Measurements from ENCODE around the gene STAP1.
"Not testable (repeated sequence)": the region's sequence is repeated elsewhere in the genome, so short reads cannot be mapped to it uniquely, and the experiment has no call there.

The STAP1 gene, protein sequence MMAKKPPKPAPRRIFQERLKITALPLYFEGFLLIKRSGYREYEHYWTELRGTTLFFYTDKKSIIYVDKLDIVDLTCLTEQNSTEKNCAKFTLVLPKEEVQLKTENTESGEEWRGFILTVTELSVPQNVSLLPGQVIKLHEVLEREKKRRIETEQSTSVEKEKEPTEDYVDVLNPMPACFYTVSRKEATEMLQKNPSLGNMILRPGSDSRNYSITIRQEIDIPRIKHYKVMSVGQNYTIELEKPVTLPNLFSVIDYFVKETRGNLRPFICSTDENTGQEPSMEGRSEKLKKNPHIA

DNA sequence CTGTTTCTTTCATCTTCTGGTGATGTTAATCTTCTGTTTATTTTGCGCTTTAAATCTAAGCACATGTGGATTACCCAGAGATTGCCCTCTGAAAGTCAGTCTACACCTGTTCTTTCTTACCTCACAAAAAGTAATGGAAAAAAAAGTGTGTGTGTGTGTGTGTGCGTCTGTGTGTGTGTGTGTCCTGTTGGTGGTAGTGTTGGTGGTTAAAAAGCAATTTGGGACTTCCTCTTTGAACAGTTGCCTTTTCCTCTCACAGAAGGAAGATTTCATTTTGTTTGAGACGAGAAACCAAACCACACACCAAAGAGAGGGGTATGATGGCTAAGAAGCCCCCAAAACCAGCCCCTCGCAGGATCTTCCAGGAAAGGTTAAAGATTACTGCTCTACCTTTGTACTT, at the start of gene STAP1:
STAP1 (plus strand) TSS at position 235 of the 400 bp plus-strand sequence; CDS start at position 318, 83 bp downstream.
- no peak within 1 kb of the TSS for H3K4me3 ChIP-seq (ENCODE audit: low read depth, low read length)
- TF ChIP-seq, protein P1, sequence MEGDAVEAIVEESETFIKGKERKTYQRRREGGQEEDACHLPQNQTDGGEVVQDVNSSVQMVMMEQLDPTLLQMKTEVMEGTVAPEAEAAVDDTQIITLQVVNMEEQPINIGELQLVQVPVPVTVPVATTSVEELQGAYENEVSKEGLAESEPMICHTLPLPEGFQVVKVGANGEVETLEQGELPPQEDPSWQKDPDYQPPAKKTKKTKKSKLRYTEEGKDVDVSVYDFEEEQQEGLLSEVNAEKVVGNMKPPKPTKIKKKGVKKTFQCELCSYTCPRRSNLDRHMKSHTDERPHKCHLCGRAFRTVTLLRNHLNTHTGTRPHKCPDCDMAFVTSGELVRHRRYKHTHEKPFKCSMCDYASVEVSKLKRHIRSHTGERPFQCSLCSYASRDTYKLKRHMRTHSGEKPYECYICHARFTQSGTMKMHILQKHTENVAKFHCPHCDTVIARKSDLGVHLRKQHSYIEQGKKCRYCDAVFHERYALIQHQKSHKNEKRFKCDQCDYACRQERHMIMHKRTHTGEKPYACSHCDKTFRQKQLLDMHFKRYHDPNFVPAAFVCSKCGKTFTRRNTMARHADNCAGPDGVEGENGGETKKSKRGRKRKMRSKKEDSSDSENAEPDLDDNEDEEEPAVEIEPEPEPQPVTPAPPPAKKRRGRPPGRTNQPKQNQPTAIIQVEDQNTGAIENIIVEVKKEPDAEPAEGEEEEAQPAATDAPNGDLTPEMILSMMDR (conservative IDR thresholded peaks at IDR 0.05; ENCODE audit: low read depth, low read length) = no peak
- no peak for DNase-seq (ENCODE audit: low read depth)

- no peak for DNase-seq (ENCODE audit: low read depth)
- no peak overlapping the region for H3K4me3 ChIP-seq (ENCODE audit: low read depth, low read length)
- TF ChIP-seq, protein P1 (conservative IDR thresholded peaks at IDR 0.05; ENCODE audit: low read depth, low read length) = no peak
These were observed 46.0 kb upstream of the STAP1 start for GRCh38 chr4:67512501-67512900.

DNA sequence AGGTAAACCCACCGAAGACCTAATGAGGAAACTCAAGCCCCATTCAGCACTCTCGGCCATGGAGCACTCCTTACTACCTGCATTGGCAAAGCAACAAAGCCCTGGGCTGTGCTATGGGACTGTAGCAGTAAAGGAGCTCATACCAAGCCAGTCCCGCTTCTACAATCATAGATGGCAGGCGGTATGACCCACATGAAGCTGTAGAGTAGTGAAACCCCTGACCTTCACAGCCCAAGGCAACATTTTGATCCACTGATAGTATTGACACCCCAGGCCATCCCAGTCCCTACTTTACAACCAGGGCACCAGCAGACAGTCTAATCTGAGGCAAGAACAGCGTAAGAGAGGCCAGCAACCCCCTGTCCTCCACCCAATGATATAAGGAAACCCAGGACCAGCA, 38.4 kb upstream of the STAP1 start:
- DNase-seq (ENCODE audit: low read depth) = no peak
- TF ChIP-seq, protein P1 (conservative IDR thresholded peaks at IDR 0.05; ENCODE audit: low read depth, low read length) = no peak
- no peak overlapping the region for H3K4me3 ChIP-seq (ENCODE audit: low read depth, low read length)

DNA sequence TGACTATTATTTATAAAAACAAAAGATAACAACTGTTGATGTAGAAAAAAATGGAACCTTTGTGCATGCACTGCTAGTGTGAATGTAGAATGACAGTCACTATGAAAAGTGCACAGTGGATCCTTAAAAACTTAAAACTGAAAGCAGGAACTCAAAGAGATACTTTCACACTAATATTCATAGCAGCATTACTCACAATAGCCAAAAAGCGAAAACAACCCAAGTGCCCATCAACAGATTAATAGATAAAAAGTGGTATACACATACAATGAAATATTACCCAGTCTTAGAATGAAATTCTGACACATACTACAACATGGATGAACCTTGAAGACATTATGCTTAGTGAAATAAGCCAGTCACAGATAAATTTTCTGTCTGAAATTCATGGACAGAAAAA, 37.0 kb upstream of the STAP1 start:
- DNase-seq (ENCODE audit: low read depth) = no peak
- TF ChIP-seq, protein P1 (conservative IDR thresholded peaks at IDR 0.05; ENCODE audit: low read depth, low read length) = no peak

DNA sequence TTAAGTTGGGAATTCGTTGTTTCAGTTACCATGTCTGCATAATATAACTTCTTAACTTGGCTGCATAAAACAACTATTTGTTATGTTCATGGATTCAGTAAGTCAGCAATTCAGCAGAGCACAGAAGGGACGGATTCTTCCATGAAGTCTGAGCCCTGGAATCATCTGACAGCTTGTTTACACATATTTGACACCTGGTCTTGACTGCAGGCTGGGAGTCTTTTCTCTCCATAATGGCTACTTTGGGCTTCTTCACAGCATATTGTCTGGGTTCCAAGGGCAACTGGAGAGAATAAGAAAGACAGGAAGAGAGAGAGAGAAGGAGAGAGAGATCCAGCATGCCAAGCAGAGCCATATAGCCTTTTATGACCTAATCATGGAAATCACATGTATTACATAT, 36.3 kb upstream of the STAP1 start:
- DNase-seq (ENCODE audit: low read depth) = no peak
- TF ChIP-seq, protein P1 (conservative IDR thresholded peaks at IDR 0.05; ENCODE audit: low read depth, low read length) = no peak
- no peak overlapping the region for H3K4me3 ChIP-seq (ENCODE audit: low read depth, low read length)

More for the DNA sequence above, 37.0 kb upstream of the STAP1 start:
- no peak overlapping the region for H3K4me3 ChIP-seq (ENCODE audit: low read depth, low read length)

GRCh38 chr4:67522851-67523671, 35.5 kb upstream of the STAP1 start:
- TF ChIP-seq, protein P1 (conservative IDR thresholded peaks at IDR 0.05; ENCODE audit: low read depth, low read length) = no peak
- no peak overlapping the region for H3K4me3 ChIP-seq (ENCODE audit: low read depth, low read length)
- DNase-seq (ENCODE audit: low read depth) = peak; percentile 80

GRCh38 chr4:67524140-67524539, 34.4 kb upstream of the STAP1 start:
- not testable (repeated sequence) for H3K4me3 ChIP-seq (ENCODE audit: low read depth, low read length)

More at GRCh38 chr4:67524140-67524539, 34.4 kb upstream of the STAP1 start:
- not testable (repeated sequence) for DNase-seq (ENCODE audit: low read depth)

All from choroid plexus epithelial cell (primary cell).